ENCODE measurements around the gene ZDHHC11B.
"Not testable (repeated sequence)": the region's sequence is repeated elsewhere in the genome, so short reads cannot be mapped to it uniquely, and the experiment has no call there.

Gene ZDHHC11B

GRCh38 chr5:685262-686171 is 99.0 kb downstream of the ZDHHC11B start:
- Histone ChIP-seq H3K9me3 (ENCODE audit: control insufficient read depth in 1 of 2, low read length in 2 of 2) (no peaks in the 10 kb centered on the region), H3K4me1 (ENCODE audit: control insufficient read depth in 1 of 2, insufficient read depth in 2 of 2, low read length in 2 of 2) (no peaks in the 10 kb centered on the region), H3K4me3 (ENCODE audit: low read depth in 1 of 2, low read length in 2 of 2) (no peak overlapping the region), H3K36me3 (ENCODE audit: control insufficient read depth in 1 of 2, insufficient read depth in 2 of 2, low read length in 2 of 2) (no peaks in the 10 kb centered on the region), H3K9ac (ENCODE audit: low read depth in 1 of 2, low read length in 2 of 2) (no peak overlapping the region), H3K27me3 (ENCODE audit: control insufficient read depth in 1 of 2, insufficient read depth in 2 of 2, low read length in 2 of 2) (no peaks in the 10 kb centered on the region), H3K27ac (ENCODE audit: low read depth, low read length) (no peak overlapping the region)

- H3K27ac ChIP-seq (ENCODE audit: low read depth, low read length) = no peak overlapping the region
These were observed 99.7 kb downstream of the ZDHHC11B start for GRCh38 chr5:684751-685216.

GRCh38 chr5:683551-684481 is 100.7 kb downstream of the ZDHHC11B start:
- Histone ChIP-seq H3K9ac (ENCODE audit: low read depth in 1 of 2, low read length in 2 of 2) (no peak overlapping the region), H3K36me3 (ENCODE audit: control insufficient read depth in 1 of 2, insufficient read depth in 2 of 2, low read length in 2 of 2) (no peaks in the 10 kb centered on the region), H3K9me3 (ENCODE audit: control insufficient read depth in 1 of 2, low read length in 2 of 2) (no peaks in the 10 kb centered on the region), H3K27me3 (ENCODE audit: control insufficient read depth in 1 of 2, insufficient read depth in 2 of 2, low read length in 2 of 2) (no peaks in the 10 kb centered on the region), H3K4me3 (ENCODE audit: low read depth in 1 of 2, low read length in 2 of 2) (no peak overlapping the region), H3K27ac (ENCODE audit: low read depth, low read length) (no peak overlapping the region), H3K4me1 (ENCODE audit: control insufficient read depth in 1 of 2, insufficient read depth in 2 of 2, low read length in 2 of 2) (no peaks in the 10 kb centered on the region)

More at GRCh38 chr5:684751-685216, 99.7 kb downstream of the ZDHHC11B start:
- Histone ChIP-seq H3K9ac (ENCODE audit: low read depth in 1 of 2, low read length in 2 of 2) (no peak overlapping the region), H3K4me1 (ENCODE audit: control insufficient read depth in 1 of 2, insufficient read depth in 2 of 2, low read length in 2 of 2) (no peaks in the 10 kb centered on the region), H3K27me3 (ENCODE audit: control insufficient read depth in 1 of 2, insufficient read depth in 2 of 2, low read length in 2 of 2) (no peaks in the 10 kb centered on the region), H3K36me3 (ENCODE audit: control insufficient read depth in 1 of 2, insufficient read depth in 2 of 2, low read length in 2 of 2) (no peaks in the 10 kb centered on the region), H3K4me3 (ENCODE audit: low read depth in 1 of 2, low read length in 2 of 2) (no peak overlapping the region), H3K9me3 (ENCODE audit: control insufficient read depth in 1 of 2, low read length in 2 of 2) (no peaks in the 10 kb centered on the region)

- H3K4me3 ChIP-seq (ENCODE audit: low read depth in 1 of 2, low read length in 2 of 2); H3K27ac ChIP-seq (ENCODE audit: low read depth, low read length); H3K9me3 ChIP-seq (ENCODE audit: control insufficient read depth in 1 of 2, low read length in 2 of 2); H3K4me1 ChIP-seq (ENCODE audit: control insufficient read depth in 1 of 2, insufficient read depth in 2 of 2, low read length in 2 of 2); H3K9ac ChIP-seq (ENCODE audit: low read depth in 1 of 2, low read length in 2 of 2); H3K36me3 ChIP-seq (ENCODE audit: control insufficient read depth in 1 of 2, insufficient read depth in 2 of 2, low read length in 2 of 2); H3K27me3 ChIP-seq (ENCODE audit: control insufficient read depth in 1 of 2, insufficient read depth in 2 of 2, low read length in 2 of 2): not testable (repeated sequence)
These were observed 101.7 kb downstream of the ZDHHC11B start for GRCh38 chr5:682651-683358.

- not testable (repeated sequence) for H3K36me3 ChIP-seq (ENCODE audit: control insufficient read depth in 1 of 2, insufficient read depth in 2 of 2, low read length in 2 of 2); H3K27ac ChIP-seq (ENCODE audit: low read depth, low read length); H3K9me3 ChIP-seq (ENCODE audit: control insufficient read depth in 1 of 2, low read length in 2 of 2); H3K9ac ChIP-seq (ENCODE audit: low read depth in 1 of 2, low read length in 2 of 2); H3K27me3 ChIP-seq (ENCODE audit: control insufficient read depth in 1 of 2, insufficient read depth in 2 of 2, low read length in 2 of 2); H3K4me3 ChIP-seq (ENCODE audit: low read depth in 1 of 2, low read length in 2 of 2); H3K4me1 ChIP-seq (ENCODE audit: control insufficient read depth in 1 of 2, insufficient read depth in 2 of 2, low read length in 2 of 2)
These were observed 102.3 kb downstream of the ZDHHC11B start for GRCh38 chr5:682216-682615.

- not testable (repeated sequence) for H3K27ac ChIP-seq (ENCODE audit: low read depth, low read length); H3K4me1 ChIP-seq (ENCODE audit: control insufficient read depth in 1 of 2, insufficient read depth in 2 of 2, low read length in 2 of 2); H3K4me3 ChIP-seq (ENCODE audit: low read depth in 1 of 2, low read length in 2 of 2)
These were observed 103.0 kb downstream of the ZDHHC11B start for GRCh38 chr5:681317-682191.

GRCh38 chr5:680836-681235 is 103.7 kb downstream of the ZDHHC11B start:
- H3K9me3 ChIP-seq (ENCODE audit: control insufficient read depth in 1 of 2, low read length in 2 of 2); H3K27ac ChIP-seq (ENCODE audit: low read depth, low read length); H3K27me3 ChIP-seq (ENCODE audit: control insufficient read depth in 1 of 2, insufficient read depth in 2 of 2, low read length in 2 of 2); H3K36me3 ChIP-seq (ENCODE audit: control insufficient read depth in 1 of 2, insufficient read depth in 2 of 2, low read length in 2 of 2); H3K4me1 ChIP-seq (ENCODE audit: control insufficient read depth in 1 of 2, insufficient read depth in 2 of 2, low read length in 2 of 2); H3K9ac ChIP-seq (ENCODE audit: low read depth in 1 of 2, low read length in 2 of 2); H3K4me3 ChIP-seq (ENCODE audit: low read depth in 1 of 2, low read length in 2 of 2): not testable (repeated sequence)

More at GRCh38 chr5:681317-682191, 103.0 kb downstream of the ZDHHC11B start:
- not testable (repeated sequence) for H3K9ac ChIP-seq (ENCODE audit: low read depth in 1 of 2, low read length in 2 of 2); H3K27me3 ChIP-seq (ENCODE audit: control insufficient read depth in 1 of 2, insufficient read depth in 2 of 2, low read length in 2 of 2); H3K9me3 ChIP-seq (ENCODE audit: control insufficient read depth in 1 of 2, low read length in 2 of 2); H3K36me3 ChIP-seq (ENCODE audit: control insufficient read depth in 1 of 2, insufficient read depth in 2 of 2, low read length in 2 of 2)

- H3K4me1 ChIP-seq (ENCODE audit: control insufficient read depth in 1 of 2, insufficient read depth in 2 of 2, low read length in 2 of 2); H3K9me3 ChIP-seq (ENCODE audit: control insufficient read depth in 1 of 2, low read length in 2 of 2); H3K4me3 ChIP-seq (ENCODE audit: low read depth in 1 of 2, low read length in 2 of 2); H3K27me3 ChIP-seq (ENCODE audit: control insufficient read depth in 1 of 2, insufficient read depth in 2 of 2, low read length in 2 of 2); H3K36me3 ChIP-seq (ENCODE audit: control insufficient read depth in 1 of 2, insufficient read depth in 2 of 2, low read length in 2 of 2); H3K27ac ChIP-seq (ENCODE audit: low read depth, low read length); H3K9ac ChIP-seq (ENCODE audit: low read depth in 1 of 2, low read length in 2 of 2): not testable (repeated sequence)
These were observed 104.3 kb downstream of the ZDHHC11B start for GRCh38 chr5:680118-680795.

Data from duodenal mucosa (tissue), 2 donors.